ENCODE results near the gene CHD6. TPM values are rescaled to one million over a fixed set of nuclear protein-coding genes. Genes with fewer than 3 reads are reported as not detected.

CHD6 gene
- total RNA-seq, 4 donors from 2014 or later = 21.5 to 97.6 (median 53.7) TPM

GRCh38 chr20:41553142-41553879 is 64.9 kb downstream of the CHD6 start:
- no peak for TF ChIP-seq POLR2A (IDR thresholded peaks at IDR 0.05)
- Histone ChIP-seq H3K27ac (no peak overlapping the region), H3K4me3 (no peak overlapping the region), H3K36me3 (no peaks in the 10 kb centered on the region), H3K4me1 (peaks cover 0 to 3% of the 10 kb centered on the region in 2 donors), H3K9me3 (no peaks in the 10 kb centered on the region), H3K27me3 (no peaks in the 10 kb centered on the region)
- intact Hi-C loops (cut with DNase I; ENCODE audit: low total_unique reads) = no loop called here
- no peak for DNase-seq

DNA sequence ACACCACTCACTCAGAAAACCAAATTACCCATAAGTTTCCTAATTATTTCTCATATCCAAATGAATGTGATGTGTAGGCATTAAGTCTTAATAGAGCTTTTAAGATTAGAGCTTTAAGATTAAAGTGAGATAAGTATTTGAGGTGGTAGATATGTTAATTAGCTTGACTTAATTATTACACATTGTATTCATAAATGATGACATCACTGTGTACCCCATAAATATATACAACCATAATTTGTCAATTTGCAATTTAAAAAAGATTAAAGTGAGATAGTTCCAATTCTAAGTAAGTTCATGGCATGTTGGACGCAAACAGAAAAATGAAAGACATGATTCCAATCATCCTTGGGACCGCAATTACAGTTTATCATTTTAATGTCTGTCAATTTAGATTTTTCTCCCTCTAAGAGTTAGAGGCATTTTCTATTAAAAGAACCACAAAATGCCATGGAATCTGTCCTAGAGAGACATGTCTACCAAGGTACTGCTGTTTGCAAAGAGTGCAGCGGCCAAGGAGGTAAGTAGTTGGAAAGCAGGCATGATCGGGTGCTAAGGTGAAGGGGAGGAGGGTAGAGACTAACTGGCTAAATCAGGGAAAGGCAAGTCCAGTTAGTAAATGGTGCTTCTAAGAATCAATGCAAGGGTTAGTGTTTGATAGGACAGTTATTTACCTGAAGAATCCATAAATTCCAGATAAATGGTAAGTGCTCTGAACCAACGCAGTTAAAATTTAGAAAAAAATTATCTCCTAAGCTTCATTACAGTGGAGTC is 65.7 kb downstream of the CHD6 start:
- intact Hi-C loops (cut with DNase I; ENCODE audit: low total_unique reads) = no loop called here
- Histone ChIP-seq H3K4me1 (peaks cover 0 to 3% of the 10 kb centered on the region in 2 donors), H3K36me3 (no peaks in the 10 kb centered on the region), H3K9me3 (no peaks in the 10 kb centered on the region), H3K27me3 (no peaks in the 10 kb centered on the region), H3K4me3 (no peak overlapping the region), H3K27ac (no peak overlapping the region)
- TF ChIP-seq CTCF (IDR thresholded peaks at IDR 0.05) = no peak
- TF ChIP-seq POLR2A (IDR thresholded peaks at IDR 0.05) = no peak
- DNase-seq = no peak

- intact Hi-C loops (cut with DNase I; ENCODE audit: low total_unique reads) = no loop called here
- Histone ChIP-seq H3K4me1 (peaks cover 0 to 3% of the 10 kb centered on the region in 2 donors), H3K36me3 (no peaks in the 10 kb centered on the region), H3K27me3 (no peaks in the 10 kb centered on the region), H3K9me3 (no peaks in the 10 kb centered on the region), H3K4me3 (no peak overlapping the region), H3K27ac (no peak overlapping the region)
- DNase-seq = no peak
- TF ChIP-seq POLR2A (IDR thresholded peaks at IDR 0.05) = no peak
- TF ChIP-seq CTCF (IDR thresholded peaks at IDR 0.05) = no peak
These were observed 67.0 kb downstream of the CHD6 start for GRCh38 chr20:41551011-41551705.

- no peak for DNase-seq
- no peak overlapping the region for H3K4me3 ChIP-seq
These were observed 71.0 kb downstream of the CHD6 start for GRCh38 chr20:41547221-41547620.

GRCh38 chr20:41546535-41546934 is 71.6 kb downstream of the CHD6 start:
- Histone ChIP-seq H3K9me3 (no peaks in the 10 kb centered on the region), H3K4me1 (peaks cover 0 to 1% of the 10 kb centered on the region in 2 donors), H3K36me3 (no peaks in the 10 kb centered on the region), H3K27ac (no peak overlapping the region), H3K4me3 (no peak overlapping the region), H3K27me3 (no peaks in the 10 kb centered on the region)
- DNase-seq = no peak
- TF ChIP-seq CTCF (IDR thresholded peaks at IDR 0.05) = no peak
- TF ChIP-seq POLR2A (IDR thresholded peaks at IDR 0.05) = no peak
- intact Hi-C loops (cut with DNase I; ENCODE audit: low total_unique reads) = no loop called here

More at GRCh38 chr20:41547221-41547620, 71.0 kb downstream of the CHD6 start:
- H3K27me3 ChIP-seq = no peaks in the 10 kb centered on the region
- no peaks in the 10 kb centered on the region for H3K9me3 ChIP-seq
- TF ChIP-seq POLR2A (IDR thresholded peaks at IDR 0.05) = no peak
- H3K27ac ChIP-seq = no peak overlapping the region
- intact Hi-C loops (cut with DNase I; ENCODE audit: low total_unique reads) = no loop called here
- H3K4me1 ChIP-seq = no peaks in the 10 kb centered on the region
- H3K36me3 ChIP-seq = no peaks in the 10 kb centered on the region

Data from uterus (tissue), 4 donors.